Breast epithelium (tissue), 4 donors: ENCODE data around the gene ZNF681. TPM values are rescaled to one million over a fixed set of nuclear protein-coding genes. Genes with fewer than 3 reads are reported as not detected.

ENCODE experiments used
- DNase-seq, 2 donors: peaks; one replicate each; pipeline ENCODE4 v3.0.0-alpha.2; 2019; ENCODE audit warnings: low spot score in 2 of 2
- H3K27ac ChIP-seq, 2 donors: fragments of 200-600 bp; sonication (generic) in 1 of 2; one replicate each; pipeline ENCODE4 v1.5.1; 2016 to 2019; ENCODE audit warnings: mild to moderate bottlenecking in 1 of 2
- H3K27me3 ChIP-seq, 2 donors: fragments of 200-600 bp; sonication (generic) in 1 of 2; one replicate each; pipeline versions ENCODE4 v1.5.1 to v1.6.0; 2017 to 2019; ENCODE audit warnings: control low read depth in 1 of 2, mild to moderate bottlenecking in 1 of 2
- H3K36me3 ChIP-seq: fragments of 200-600 bp; one replicate; pipeline ENCODE4 v1.5.1; 2019
- H3K4me1 ChIP-seq, 2 donors: fragments of 200-600 bp; sonication (generic); one replicate each; pipeline ENCODE4 v1.5.1; 2016 to 2019; ENCODE audit warnings: control low read depth in 1 of 2
- H3K4me3 ChIP-seq, 3 donors: fragments of 200-600 bp; sonication (generic); 1 replicate in 2 of 3; 2 replicates in 1 of 3; pipeline ENCODE4 v1.5.1; 2016 to 2019; ENCODE audit warnings: mild to moderate bottlenecking in 3 of 3, moderate library complexity in 2 of 3
- H3K9me3 ChIP-seq, 2 donors: fragments of 200-600 bp; sonication (generic) in 1 of 2; one replicate each; pipeline ENCODE4 v1.5.1; 2016 to 2019; ENCODE audit warnings: control low read depth in 1 of 2
- POLR2A ChIP-seq: fragments of 450-650 bp; IDR thresholded peaks from one replicate; pipeline ENCODE4 v1.6.1; 2016; ENCODE audit warnings: antibody characterized with exemption, mild to moderate bottlenecking, moderate library complexity
- POLR2AphosphoS5 ChIP-seq, 3 donors: sonication (generic); formaldehyde crosslinking; IDR thresholded peaks; one replicate each; pipeline ENCODE4 v1.6.1; 2017; ENCODE audit warnings: antibody characterized with exemption in 3 of 3
- intact Hi-C: fragments of 100-400 bp; cut with DNase I; formaldehyde crosslinking; loops from one replicate; pipeline ENCODE4 v1.15.1; 2023; ENCODE audit warnings: low total_unique reads
- total RNA-seq, 3 donors: library from RNA; depleted of rRNA; stranded (reverse); fragments of >200 nt; gene quantifications; one replicate each; pipeline ENCODE4 v1.1.0, GENCODE V29; 2016
- TF ChIP-seq, protein P1 (sequence below), 3 donors: fragments of 450-650 bp; IDR thresholded peaks; one replicate each; pipeline ENCODE4 v1.5.1; 2016 to 2017; ENCODE audit warnings: antibody characterized with exemption in 3 of 3, mild to moderate bottlenecking in 3 of 3, moderate library complexity in 3 of 3

The ZNF681 gene
- total RNA-seq, 3 donors from 2014 or later, result 1.1 to 6.1 (median 2.6) TPM

GRCh38 chr19:23776507-23777205 is 18.0 kb upstream of the ZNF681 start:
- no peaks in the 10 kb centered on the region for H3K4me1 ChIP-seq
- DNase-seq, result no peak
- no peak overlapping the region for H3K27ac ChIP-seq
- no peak overlapping the region for H3K4me3 ChIP-seq
- no peaks in the 10 kb centered on the region for H3K27me3 ChIP-seq
- intact Hi-C loops, result no loop called here
- TF ChIP-seq, protein P1, sequence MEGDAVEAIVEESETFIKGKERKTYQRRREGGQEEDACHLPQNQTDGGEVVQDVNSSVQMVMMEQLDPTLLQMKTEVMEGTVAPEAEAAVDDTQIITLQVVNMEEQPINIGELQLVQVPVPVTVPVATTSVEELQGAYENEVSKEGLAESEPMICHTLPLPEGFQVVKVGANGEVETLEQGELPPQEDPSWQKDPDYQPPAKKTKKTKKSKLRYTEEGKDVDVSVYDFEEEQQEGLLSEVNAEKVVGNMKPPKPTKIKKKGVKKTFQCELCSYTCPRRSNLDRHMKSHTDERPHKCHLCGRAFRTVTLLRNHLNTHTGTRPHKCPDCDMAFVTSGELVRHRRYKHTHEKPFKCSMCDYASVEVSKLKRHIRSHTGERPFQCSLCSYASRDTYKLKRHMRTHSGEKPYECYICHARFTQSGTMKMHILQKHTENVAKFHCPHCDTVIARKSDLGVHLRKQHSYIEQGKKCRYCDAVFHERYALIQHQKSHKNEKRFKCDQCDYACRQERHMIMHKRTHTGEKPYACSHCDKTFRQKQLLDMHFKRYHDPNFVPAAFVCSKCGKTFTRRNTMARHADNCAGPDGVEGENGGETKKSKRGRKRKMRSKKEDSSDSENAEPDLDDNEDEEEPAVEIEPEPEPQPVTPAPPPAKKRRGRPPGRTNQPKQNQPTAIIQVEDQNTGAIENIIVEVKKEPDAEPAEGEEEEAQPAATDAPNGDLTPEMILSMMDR (IDR thresholded peaks at IDR 0.05), result no peak
- TF ChIP-seq POLR2AphosphoS5 (IDR thresholded peaks at IDR 0.05) (no peak), POLR2A (no peak)
- no peaks in the 10 kb centered on the region for H3K9me3 ChIP-seq
- H3K36me3 ChIP-seq, result no peaks in the 10 kb centered on the region

GRCh38 chr19:23774524-23774971 is 15.9 kb upstream of the ZNF681 start:
- H3K4me3 ChIP-seq, result no peak overlapping the region
- H3K27me3 ChIP-seq, result no peaks in the 10 kb centered on the region
- DNase-seq, result no peak
- H3K4me1 ChIP-seq, result no peaks in the 10 kb centered on the region
- TF ChIP-seq POLR2A (no peak), POLR2AphosphoS5 (IDR thresholded peaks at IDR 0.05) (no peak)
- TF ChIP-seq, protein P1 (IDR thresholded peaks at IDR 0.05), result no peak
- peak overlapping the region in 1 of 2 donors; percentile 60 for H3K27ac ChIP-seq
- no peaks in the 10 kb centered on the region for H3K9me3 ChIP-seq
- no peaks in the 10 kb centered on the region for H3K36me3 ChIP-seq
- intact Hi-C loops, result no loop called here

DNA sequence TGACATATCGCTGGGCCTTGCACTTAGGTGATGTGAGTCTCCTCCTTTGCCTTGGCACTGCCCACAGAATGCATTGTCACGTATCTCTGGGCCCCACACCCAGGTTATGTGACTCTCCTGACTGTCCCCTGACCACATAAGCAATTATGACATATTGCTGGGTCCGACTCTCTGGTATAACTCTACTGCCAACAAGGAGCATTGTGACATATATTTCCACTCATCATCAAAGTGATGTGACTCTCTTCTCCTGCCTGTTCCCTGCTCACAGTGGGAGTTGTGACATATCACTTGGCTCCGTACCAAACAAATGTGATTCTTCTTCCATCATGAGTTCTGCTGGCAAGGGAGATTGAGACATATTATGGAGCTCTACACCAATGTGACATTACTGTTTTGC is 15.4 kb upstream of the ZNF681 start:
- H3K36me3 ChIP-seq, result no peaks in the 10 kb centered on the region
- no peak for DNase-seq
- TF ChIP-seq POLR2AphosphoS5 (IDR thresholded peaks at IDR 0.05), result no peak
- no peak for TF ChIP-seq POLR2A
- TF ChIP-seq, protein P1 (IDR thresholded peaks at IDR 0.05), result no peak
- H3K27me3 ChIP-seq, result no peaks in the 10 kb centered on the region
- no peaks in the 10 kb centered on the region for H3K4me1 ChIP-seq
- no peaks in the 10 kb centered on the region for H3K9me3 ChIP-seq
- H3K4me3 ChIP-seq, result no peak overlapping the region
- peak overlapping the region in 1 of 2 donors; percentile 60 for H3K27ac ChIP-seq
- intact Hi-C loops, result no loop called here

- H3K27me3 ChIP-seq, result no peaks in the 10 kb centered on the region
- no peaks in the 10 kb centered on the region for H3K36me3 ChIP-seq
- DNase-seq, result no peak
- H3K4me1 ChIP-seq, result no peaks in the 10 kb centered on the region
- H3K4me3 ChIP-seq, result no peak overlapping the region
- intact Hi-C loops, result no loop called here
- TF ChIP-seq POLR2A (no peak), POLR2AphosphoS5 (IDR thresholded peaks at IDR 0.05) (no peak)
- TF ChIP-seq, protein P1 (IDR thresholded peaks at IDR 0.05), result no peak
- no peak overlapping the region for H3K27ac ChIP-seq
- H3K9me3 ChIP-seq, result no peaks in the 10 kb centered on the region
Observed at GRCh38 chr19:23772675-23773063, 14.0 kb upstream of the ZNF681 start.

DNA sequence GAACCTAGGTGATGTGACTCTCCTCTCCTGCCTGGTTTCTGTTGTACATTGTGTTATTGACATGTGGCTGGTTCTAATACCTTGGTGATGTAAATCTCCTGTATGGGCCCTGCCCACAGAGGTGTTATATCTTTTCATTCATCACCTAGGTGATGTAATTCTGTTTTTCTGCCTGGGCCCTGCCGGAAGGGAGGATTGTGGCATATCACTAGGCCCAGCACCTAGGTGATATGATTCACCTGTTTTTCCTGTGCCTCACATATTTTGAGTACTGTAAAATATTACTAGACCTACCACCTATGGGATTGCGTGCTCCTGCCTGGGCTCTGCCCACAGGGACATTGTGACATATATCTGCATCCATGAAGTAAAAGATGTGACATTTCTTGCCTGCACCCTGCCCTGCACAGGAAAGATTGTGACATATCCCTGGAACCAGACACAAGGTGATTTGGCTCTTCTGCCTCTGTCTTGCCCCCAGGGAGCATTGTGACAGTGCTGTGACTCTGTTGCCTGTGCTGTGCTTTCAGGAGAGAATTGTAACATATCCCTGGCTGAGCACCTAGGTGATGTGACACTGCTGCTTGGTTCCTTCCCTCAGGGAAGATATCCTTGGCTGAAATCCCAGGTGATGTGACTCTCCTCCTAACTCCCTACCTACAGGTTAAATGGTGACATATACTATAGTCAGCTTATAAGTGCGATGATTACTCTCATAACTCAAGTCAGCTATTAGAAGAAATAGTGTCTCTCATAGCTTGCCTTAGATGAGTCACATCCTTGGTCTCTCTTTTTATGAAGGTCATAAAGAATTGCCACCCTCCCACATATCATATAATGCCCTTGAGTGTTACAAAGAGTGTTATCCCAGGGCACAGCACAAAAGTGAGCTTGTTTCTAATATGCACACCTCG is 13.3 kb upstream of the ZNF681 start:
- no peak for DNase-seq
- intact Hi-C loops, result no loop called here
- Histone ChIP-seq H3K9me3 (no peaks in the 10 kb centered on the region), H3K36me3 (no peaks in the 10 kb centered on the region), H3K4me3 (no peak overlapping the region), H3K27me3 (no peaks in the 10 kb centered on the region), H3K4me1 (no peaks in the 10 kb centered on the region), H3K27ac (no peak overlapping the region)
- TF ChIP-seq POLR2A, result no peak
- TF ChIP-seq POLR2AphosphoS5 (IDR thresholded peaks at IDR 0.05), result no peak
- TF ChIP-seq, protein P1 (IDR thresholded peaks at IDR 0.05), result no peak
